ENCODE data around the gene NFKBIE. TPM values are rescaled to one million over a fixed set of nuclear protein-coding genes. Genes with fewer than 3 reads are reported as not detected.
A peak's percentile ranks its signal among the peaks of the same experiment; 100 is the strongest.

Gene NFKBIE
- total and polyA plus RNA-seq, 9 of the 15 experiments (the other 6 are each of a cell fraction or from before 2014, with no cell fraction given): 2.1 to 16.4 (median 11.7) TPM

- TF ChIP-seq ZNF57 (CRISPR knock-in tag; IDR thresholded peaks at IDR 0.05) (no peak), MEF2D (tag; conservative IDR thresholded peaks at IDR 0.05; ENCODE audit: low read depth) (no peak), BCOR (IDR thresholded peaks at IDR 0.05) (peak; percentile 54; the same call in 1 of the 2 replicates), NRF1 (conservative IDR thresholded peaks at IDR 0.05 in 1 of 2, IDR thresholded peaks at IDR 0.05 in 1 of 2) (peak; percentile 87 to 89), ZFPM2 (CRISPR knock-in tag; IDR thresholded peaks at IDR 0.05) (no peak), MCM5 (IDR thresholded peaks at IDR 0.05; ENCODE audit: low read depth) (no peak), HMGN3 (IDR thresholded peaks at IDR 0.05; ENCODE audit: borderline replicate concordance, extremely low read depth, insufficient read length, low read depth, low read length) (peak; percentile 86), POLR3A (IDR thresholded peaks at IDR 0.05; ENCODE audit: borderline replicate concordance, extremely low read depth, insufficient read depth, insufficient read length) (no peak), XRCC5 (IDR thresholded peaks at IDR 0.05; ENCODE audit: low read depth, low read length) (peak; percentile 26; the same call in 1 of the 2 replicates), CREB3 (tag; conservative IDR thresholded peaks at IDR 0.05; ENCODE audit: low read depth) (no peak), ZNF609 (CRISPR knock-in tag; IDR thresholded peaks at IDR 0.05; ENCODE audit: borderline replicate concordance) (no peak), HEY1 (CRISPR knock-in tag; IDR thresholded peaks at IDR 0.05; ENCODE audit: borderline replicate concordance) (no peak), ZNF384 (IDR thresholded peaks at IDR 0.05; ENCODE audit: low read depth, low read length) (0 out of 2 replicates have a peak, but pooled peaks have one; percentile 14), THAP12 (CRISPR knock-in tag; IDR thresholded peaks at IDR 0.05) (peak; percentile 96), DACH1 (IDR thresholded peaks at IDR 0.05; ENCODE audit: partially characterized antibody) (peak; percentile 10), MAFK (IDR thresholded peaks at IDR 0.05; ENCODE audit: low read length) (0 out of 2 replicates have a peak, but pooled peaks have one; percentile 51)
- TF ChIP-seq, protein P1, sequence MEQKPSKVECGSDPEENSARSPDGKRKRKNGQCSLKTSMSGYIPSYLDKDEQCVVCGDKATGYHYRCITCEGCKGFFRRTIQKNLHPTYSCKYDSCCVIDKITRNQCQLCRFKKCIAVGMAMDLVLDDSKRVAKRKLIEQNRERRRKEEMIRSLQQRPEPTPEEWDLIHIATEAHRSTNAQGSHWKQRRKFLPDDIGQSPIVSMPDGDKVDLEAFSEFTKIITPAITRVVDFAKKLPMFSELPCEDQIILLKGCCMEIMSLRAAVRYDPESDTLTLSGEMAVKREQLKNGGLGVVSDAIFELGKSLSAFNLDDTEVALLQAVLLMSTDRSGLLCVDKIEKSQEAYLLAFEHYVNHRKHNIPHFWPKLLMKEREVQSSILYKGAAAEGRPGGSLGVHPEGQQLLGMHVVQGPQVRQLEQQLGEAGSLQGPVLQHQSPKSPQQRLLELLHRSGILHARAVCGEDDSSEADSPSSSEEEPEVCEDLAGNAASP (IDR thresholded peaks at IDR 0.05): no peak
These were observed 8.2 kb downstream of the NFKBIE start, which contains the start of gene SLC35B2 (continued) for GRCh38 chr6:44257025-44257752.
